Activated CD4-positive, alpha-beta memory T cell treated with anti-CD3 and anti-CD28 coated beads, Interleukin-2, amount 10 ng/mL, durations not matched to agents 7 days and 5 days (primary cell): Measurements from ENCODE around the gene FAT1. TPM values are rescaled to one million over a fixed set of nuclear protein-coding genes. Genes with fewer than 3 reads are reported as not detected.
"Not testable (repeated sequence)": the region's sequence is repeated elsewhere in the genome, so short reads cannot be mapped to it uniquely, and the experiment has no call there.

Experiments
- CTCF ChIA-PET: fragments of 350-600 bp; sonication (Branson Sonifier 250); formaldehyde crosslinking; loops from one replicate; lab custom pipeline; 2021; ENCODE audit warnings: antibody characterized with exemption, inconsistent platforms; lab: Charles Lee
- POLR2A ChIA-PET: fragments of 350-600 bp; sonication (Branson Sonifier 250); formaldehyde crosslinking; loops from one replicate; lab custom pipeline; 2021; ENCODE audit warnings: antibody characterized with exemption; lab: Charles Lee
- DNase-seq: peaks from one replicate; pipeline ENCODE4 v3.0.0-alpha.2; 2020
- H3K27ac Mint-ChIP-seq: one replicate; pipeline ENCODE4 v1.8.0; 2021; ENCODE audit warnings: mild to moderate bottlenecking, mixed read lengths
- H3K27me3 Mint-ChIP-seq: one replicate; pipeline ENCODE4 v1.8.0; 2021; ENCODE audit warnings: mixed read lengths
- H3K36me3 Mint-ChIP-seq: one replicate; pipeline ENCODE4 v1.8.0; 2021; ENCODE audit warnings: low read depth, mixed read lengths
- H3K4me1 Mint-ChIP-seq: one replicate; pipeline ENCODE4 v1.8.0; 2021; ENCODE audit warnings: mixed read lengths
- H3K4me3 Mint-ChIP-seq: one replicate; pipeline ENCODE4 v1.8.0; 2021; ENCODE audit warnings: mild to moderate bottlenecking, mixed read lengths
- H3K9me3 Mint-ChIP-seq: one replicate; pipeline ENCODE4 v1.8.0; 2021; ENCODE audit warnings: mixed read lengths
- total RNA-seq, 2 experiments: library from RNA; stranded (reverse); gene quantifications; one replicate each; pipeline ENCODE4 v1.2.3, GENCODE V29; 2021

FAT1 gene
- total RNA-seq, 2 experiments from 2014 or later: 0.03 TPM

GRCh38 chr4:186666750-186667149, 56.9 kb downstream of the FAT1 start:
- POLR2A ChIA-PET: no interaction called here
- Mint-ChIP-seq H3K4me3 (no peak overlapping the region), H3K27me3 (no peaks in the 10 kb centered on the region), H3K27ac (no peak overlapping the region), H3K36me3 (no peaks in the 10 kb centered on the region), H3K4me1 (no peaks in the 10 kb centered on the region), H3K9me3 (no peaks in the 10 kb centered on the region)
- DNase-seq: no peak
- CTCF ChIA-PET: no interaction called here

- ChIA-PET POLR2A (no interaction called here), CTCF (no interaction called here)
- Mint-ChIP-seq H3K4me1 (no peaks in the 10 kb centered on the region), H3K9me3 (no peaks in the 10 kb centered on the region), H3K36me3 (no peaks in the 10 kb centered on the region), H3K4me3 (no peak overlapping the region), H3K27me3 (no peaks in the 10 kb centered on the region), H3K27ac (no peak overlapping the region)
- DNase-seq: no peak
Measured at GRCh38 chr4:186666252-186666651, 57.4 kb downstream of the FAT1 start.

- DNase-seq: no peak
- Mint-ChIP-seq H3K27ac (no peak overlapping the region), H3K4me1 (no peaks in the 10 kb centered on the region), H3K9me3 (no peaks in the 10 kb centered on the region), H3K4me3 (no peak overlapping the region), H3K36me3 (no peaks in the 10 kb centered on the region), H3K27me3 (no peaks in the 10 kb centered on the region)
- ChIA-PET CTCF (no interaction called here), POLR2A (no interaction called here)
Measured at GRCh38 chr4:186660403-186660802, 63.3 kb downstream of the FAT1 start.

- Mint-ChIP-seq H3K4me1 (no peaks in the 10 kb centered on the region), H3K27ac (no peak overlapping the region), H3K27me3 (no peaks in the 10 kb centered on the region), H3K9me3 (no peaks in the 10 kb centered on the region), H3K4me3 (no peak overlapping the region), H3K36me3 (no peaks in the 10 kb centered on the region)
- ChIA-PET POLR2A (no interaction called here), CTCF (no interaction called here)
- DNase-seq: no peak
Measured at GRCh38 chr4:186659935-186660334, 63.7 kb downstream of the FAT1 start.

GRCh38 chr4:186659456-186659855, 64.2 kb downstream of the FAT1 start:
- POLR2A ChIA-PET, DNase-seq, H3K4me3 Mint-ChIP-seq, H3K27me3 Mint-ChIP-seq, CTCF ChIA-PET, H3K4me1 Mint-ChIP-seq, H3K27ac Mint-ChIP-seq, H3K9me3 Mint-ChIP-seq, H3K36me3 Mint-ChIP-seq: not testable (repeated sequence)

GRCh38 chr4:186658657-186659056, 65.0 kb downstream of the FAT1 start:
- CTCF ChIA-PET: no interaction called here
- no peak for DNase-seq
- H3K27me3 Mint-ChIP-seq: no peaks in the 10 kb centered on the region
- no peak overlapping the region for H3K27ac Mint-ChIP-seq
- no peaks in the 10 kb centered on the region for H3K4me1 Mint-ChIP-seq
- POLR2A ChIA-PET: no interaction called here
- H3K4me3 Mint-ChIP-seq: no peak overlapping the region
- H3K36me3 Mint-ChIP-seq: no peaks in the 10 kb centered on the region
- H3K9me3 Mint-ChIP-seq: no peaks in the 10 kb centered on the region

GRCh38 chr4:186657764-186658163, 65.9 kb downstream of the FAT1 start:
- H3K27ac Mint-ChIP-seq: no peak overlapping the region
- no peak overlapping the region for H3K4me3 Mint-ChIP-seq
- DNase-seq: no peak
- H3K9me3 Mint-ChIP-seq: no peaks in the 10 kb centered on the region
- no peaks in the 10 kb centered on the region for H3K27me3 Mint-ChIP-seq
- H3K4me1 Mint-ChIP-seq: no peaks in the 10 kb centered on the region
- no peaks in the 10 kb centered on the region for H3K36me3 Mint-ChIP-seq
- ChIA-PET CTCF (no interaction called here), POLR2A (no interaction called here)

GRCh38 chr4:186653969-186654368, 69.7 kb downstream of the FAT1 start:
- Mint-ChIP-seq H3K27me3 (no peaks in the 10 kb centered on the region), H3K4me3 (no peak overlapping the region), H3K9me3 (peaks cover 4% of the 10 kb centered on the region), H3K4me1 (no peaks in the 10 kb centered on the region), H3K36me3 (no peaks in the 10 kb centered on the region), H3K27ac (no peak overlapping the region)
- no peak for DNase-seq
- CTCF ChIA-PET: no interaction called here
- POLR2A ChIA-PET: no interaction called here

GRCh38 chr4:186651624-186652023, 72.0 kb downstream of the FAT1 start:
- ChIA-PET POLR2A (no interaction called here), CTCF (no interaction called here)
- H3K36me3 Mint-ChIP-seq: no peaks in the 10 kb centered on the region
- H3K4me3 Mint-ChIP-seq: no peak overlapping the region
- H3K27me3 Mint-ChIP-seq: no peaks in the 10 kb centered on the region
- no peak for DNase-seq
- H3K9me3 Mint-ChIP-seq: peaks cover 4% of the 10 kb centered on the region
- no peak overlapping the region for H3K27ac Mint-ChIP-seq
- no peaks in the 10 kb centered on the region for H3K4me1 Mint-ChIP-seq

- ChIA-PET CTCF (no interaction called here), POLR2A (no interaction called here)
- Mint-ChIP-seq H3K9me3 (peaks cover 4% of the 10 kb centered on the region), H3K36me3 (no peaks in the 10 kb centered on the region), H3K27ac (no peak overlapping the region), H3K27me3 (no peaks in the 10 kb centered on the region), H3K4me3 (no peak overlapping the region), H3K4me1 (no peaks in the 10 kb centered on the region)
- no peak for DNase-seq
Measured at GRCh38 chr4:186651181-186651603, 72.5 kb downstream of the FAT1 start.

- H3K4me3 Mint-ChIP-seq: no peak overlapping the region
- ChIA-PET POLR2A (no interaction called here), CTCF (no interaction called here)
- no peak overlapping the region for H3K27ac Mint-ChIP-seq
- no peaks in the 10 kb centered on the region for H3K36me3 Mint-ChIP-seq
- no peaks in the 10 kb centered on the region for H3K4me1 Mint-ChIP-seq
- H3K9me3 Mint-ChIP-seq: peaks cover 4% of the 10 kb centered on the region
- no peak for DNase-seq
- H3K27me3 Mint-ChIP-seq: no peaks in the 10 kb centered on the region
Measured at GRCh38 chr4:186650401-186651180, 73.1 kb downstream of the FAT1 start.

GRCh38 chr4:186647821-186648220, 75.8 kb downstream of the FAT1 start:
- H3K27me3 Mint-ChIP-seq: no peaks in the 10 kb centered on the region
- CTCF ChIA-PET: no interaction called here
- POLR2A ChIA-PET: no interaction called here
- no peak overlapping the region for H3K27ac Mint-ChIP-seq
- no peak overlapping the region for H3K4me3 Mint-ChIP-seq
- DNase-seq: no peak
- H3K4me1 Mint-ChIP-seq: no peaks in the 10 kb centered on the region
- H3K36me3 Mint-ChIP-seq: no peaks in the 10 kb centered on the region
- H3K9me3 Mint-ChIP-seq: peaks cover 4% of the 10 kb centered on the region

- CTCF ChIA-PET: no interaction called here
- no peaks in the 10 kb centered on the region for H3K4me1 Mint-ChIP-seq
- no peak overlapping the region for H3K4me3 Mint-ChIP-seq
- H3K27me3 Mint-ChIP-seq: no peaks in the 10 kb centered on the region
- H3K36me3 Mint-ChIP-seq: no peaks in the 10 kb centered on the region
- POLR2A ChIA-PET: no interaction called here
- H3K9me3 Mint-ChIP-seq: no peaks in the 10 kb centered on the region
- no peak for DNase-seq
- H3K27ac Mint-ChIP-seq: no peak overlapping the region
Measured at GRCh38 chr4:186644737-186645261, 78.9 kb downstream of the FAT1 start.

- ChIA-PET CTCF (no interaction called here), POLR2A (no interaction called here)
- Mint-ChIP-seq H3K36me3 (no peaks in the 10 kb centered on the region), H3K9me3 (no peaks in the 10 kb centered on the region), H3K27me3 (no peaks in the 10 kb centered on the region), H3K27ac (no peak overlapping the region), H3K4me3 (no peak overlapping the region), H3K4me1 (no peaks in the 10 kb centered on the region)
- no peak for DNase-seq
Measured at GRCh38 chr4:186644311-186644638, 79.4 kb downstream of the FAT1 start.
